Measurements from ENCODE around the gene RNH1. TPM values are rescaled to one million over a fixed set of nuclear protein-coding genes. Genes with fewer than 3 reads are reported as not detected.
A peak's percentile ranks its signal among the peaks of the same experiment; 100 is the strongest.

The RNH1 gene
- total RNA-seq, 2 donors from 2014 or later, result 97.8 to 153 TPM

DNA sequence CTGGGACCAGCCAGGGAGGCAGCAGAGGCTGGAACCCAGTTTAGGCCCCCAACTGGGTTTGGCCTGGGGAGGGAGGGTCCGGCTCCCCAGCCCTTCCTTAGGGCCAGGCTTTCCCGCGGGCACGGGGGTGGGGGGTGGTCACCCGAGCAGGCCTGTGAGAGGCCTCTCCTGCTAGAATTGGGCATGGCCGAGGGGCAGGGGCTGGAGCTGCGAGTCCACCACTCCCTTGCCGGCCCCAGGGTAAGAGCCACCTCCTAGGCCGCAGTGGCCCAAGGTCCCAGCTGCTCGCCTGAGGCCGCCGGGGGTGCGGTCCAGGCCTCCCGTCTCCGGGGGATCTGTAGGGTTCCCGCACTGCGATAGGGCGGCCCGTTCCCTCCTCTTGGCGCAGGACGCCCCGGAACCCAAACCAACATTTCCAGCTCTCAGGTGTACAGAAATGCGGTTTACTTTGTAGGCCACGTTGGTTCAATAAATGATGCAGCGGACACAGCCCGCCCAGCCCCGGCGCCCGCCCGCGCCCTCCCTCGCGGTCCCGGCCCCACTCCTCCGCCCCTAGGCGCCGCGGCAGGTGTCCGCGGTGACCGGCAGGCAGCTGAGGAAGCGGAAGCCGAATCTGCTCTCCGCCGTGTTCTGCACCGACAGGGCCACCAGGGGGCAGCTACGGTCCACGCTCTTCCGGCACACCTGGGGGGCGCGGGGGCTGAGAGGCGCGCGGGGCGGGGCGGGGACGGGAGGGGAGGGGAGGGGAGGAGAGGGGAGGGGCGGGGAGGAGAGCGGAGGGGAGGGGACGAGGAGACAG is 47.6 kb upstream of the RNH1 start:
- ATAC-seq, result peak; percentile 81
- Histone ChIP-seq H3K4me1 (peaks cover 33% of the 10 kb centered on the region), H3K9me3 (no peaks in the 10 kb centered on the region), H3K36me3 (replicated peaks in 1 of 2; ENCODE audit: insufficient read depth in 1 of 2, low read depth in 2 of 2) (no peaks in the 10 kb centered on the region), H3K27ac (peak overlapping the region; percentile 42 to 77 (median 58)), H3K27me3 (no peaks in the 10 kb centered on the region), H3K4me3 (peak overlapping the region in 1 of 2 donors; percentile 10)
- WGBS, 2 donors, result 7% methylated on average over 53 of the region's 60 CpGs; no CpG with 5 or more reads in 1 of the 2 donors
- peak; percentile 80 to 85 (median 83) for DNase-seq
- intact Hi-C loops (cut with DNase I), result loop anchor here (10.0 kb wide), 1 partner anchor 170 kb away; no protein-coding TSS in a partner anchor
- no peak for TF ChIP-seq POLR2A (IDR thresholded peaks at IDR 0.05)
- TF ChIP-seq, protein P1, sequence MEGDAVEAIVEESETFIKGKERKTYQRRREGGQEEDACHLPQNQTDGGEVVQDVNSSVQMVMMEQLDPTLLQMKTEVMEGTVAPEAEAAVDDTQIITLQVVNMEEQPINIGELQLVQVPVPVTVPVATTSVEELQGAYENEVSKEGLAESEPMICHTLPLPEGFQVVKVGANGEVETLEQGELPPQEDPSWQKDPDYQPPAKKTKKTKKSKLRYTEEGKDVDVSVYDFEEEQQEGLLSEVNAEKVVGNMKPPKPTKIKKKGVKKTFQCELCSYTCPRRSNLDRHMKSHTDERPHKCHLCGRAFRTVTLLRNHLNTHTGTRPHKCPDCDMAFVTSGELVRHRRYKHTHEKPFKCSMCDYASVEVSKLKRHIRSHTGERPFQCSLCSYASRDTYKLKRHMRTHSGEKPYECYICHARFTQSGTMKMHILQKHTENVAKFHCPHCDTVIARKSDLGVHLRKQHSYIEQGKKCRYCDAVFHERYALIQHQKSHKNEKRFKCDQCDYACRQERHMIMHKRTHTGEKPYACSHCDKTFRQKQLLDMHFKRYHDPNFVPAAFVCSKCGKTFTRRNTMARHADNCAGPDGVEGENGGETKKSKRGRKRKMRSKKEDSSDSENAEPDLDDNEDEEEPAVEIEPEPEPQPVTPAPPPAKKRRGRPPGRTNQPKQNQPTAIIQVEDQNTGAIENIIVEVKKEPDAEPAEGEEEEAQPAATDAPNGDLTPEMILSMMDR (IDR thresholded peaks at IDR 0.05), result peak; percentile 45 to 84 (median 60)

DNA sequence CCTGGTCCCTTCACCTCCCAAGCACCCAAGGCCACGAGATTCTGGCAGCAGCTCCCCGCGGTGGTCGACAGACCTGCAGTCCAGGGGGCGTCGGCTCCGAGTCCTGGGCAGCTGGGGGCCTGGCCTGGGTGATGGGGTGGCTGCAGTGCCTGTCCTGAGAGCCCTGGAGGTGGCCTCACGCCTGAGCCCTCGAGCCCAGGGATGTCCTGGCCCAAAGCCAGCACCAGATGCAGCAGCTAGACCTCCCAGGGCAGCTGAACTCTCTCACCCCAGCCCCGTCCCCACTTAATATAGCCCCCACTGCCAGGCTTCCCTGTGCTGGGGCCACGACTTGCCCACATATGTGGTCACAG is 46.9 kb upstream of the RNH1 start:
- TF ChIP-seq, protein P1 (IDR thresholded peaks at IDR 0.05), result no peak
- TF ChIP-seq POLR2A (IDR thresholded peaks at IDR 0.05), result no peak
- DNase-seq (peak in 1 of 4 donors; percentile 39), ATAC-seq (no peak)
- intact Hi-C loops (cut with DNase I), result loop anchor here (10.0 kb wide), 1 partner anchor 171 kb away; no protein-coding TSS in a partner anchor
- Histone ChIP-seq H3K36me3 (replicated peaks in 1 of 2; ENCODE audit: insufficient read depth in 1 of 2, low read depth in 2 of 2) (no peaks in the 10 kb centered on the region), H3K9me3 (no peaks in the 10 kb centered on the region), H3K4me1 (peaks cover 26% of the 10 kb centered on the region), H3K27ac (no peak overlapping the region), H3K27me3 (no peaks in the 10 kb centered on the region), H3K4me3 (no peak overlapping the region)
- WGBS, 2 donors, result 30 to 34% methylated on average over 4 to 11 of the region's 11 CpGs

DNA sequence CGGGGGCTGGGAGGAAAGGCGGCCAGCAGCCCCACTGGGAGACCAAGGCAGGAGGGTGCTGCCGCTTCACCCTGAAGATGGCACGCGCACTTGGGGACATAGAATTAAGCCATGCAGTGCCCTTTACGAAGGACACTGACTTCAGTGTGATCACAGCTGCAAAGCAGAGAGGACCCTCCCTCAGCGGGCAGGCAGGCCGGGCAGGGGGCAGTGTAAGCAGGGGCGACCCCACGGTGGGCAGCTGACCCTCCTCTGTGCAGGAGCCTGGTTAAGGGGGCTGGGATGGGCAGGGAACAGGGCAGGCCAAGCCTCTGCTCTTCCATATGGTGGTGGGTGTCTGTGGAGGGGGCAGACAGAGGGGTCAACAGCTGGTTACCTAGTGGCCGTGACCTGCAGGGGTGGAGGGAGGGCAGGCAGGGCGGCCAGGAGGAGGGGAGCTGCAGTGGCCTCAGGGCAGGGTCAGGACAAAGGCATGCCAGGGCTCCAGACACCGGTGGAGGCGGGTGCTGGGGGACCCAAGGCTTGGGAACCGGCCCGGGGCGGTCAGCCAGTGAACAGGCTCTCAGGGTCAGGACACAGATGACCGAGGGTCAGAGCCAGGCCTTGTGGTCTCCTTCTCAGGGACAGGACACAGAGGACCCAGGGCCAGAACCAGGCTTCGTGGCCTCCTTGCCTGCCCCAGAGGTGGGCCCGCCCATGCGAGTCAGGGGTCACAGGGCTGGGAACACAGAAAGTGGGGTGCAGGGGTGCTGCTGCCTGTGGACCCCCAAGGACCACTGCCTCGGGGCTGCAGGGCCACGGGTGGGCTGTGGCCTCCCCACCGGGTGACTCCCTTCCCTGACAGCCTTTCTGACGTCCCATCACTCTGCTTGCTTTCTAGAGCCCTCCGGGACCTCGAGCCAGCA is 46.3 kb upstream of the RNH1 start:
- no peaks in the 10 kb centered on the region for H3K9me3 ChIP-seq
- H3K36me3 ChIP-seq (replicated peaks in 1 of 2; ENCODE audit: insufficient read depth in 1 of 2, low read depth in 2 of 2), result no peaks in the 10 kb centered on the region
- 70 to 74% methylated on average over 8 to 25 of the region's 27 CpGs for WGBS, 2 donors
- DNase-seq (no peak), ATAC-seq (no peak)
- H3K27me3 ChIP-seq, result no peaks in the 10 kb centered on the region
- no peak overlapping the region for H3K4me3 ChIP-seq
- TF ChIP-seq, protein P1 (IDR thresholded peaks at IDR 0.05), result no peak
- no peak for TF ChIP-seq POLR2A (IDR thresholded peaks at IDR 0.05)
- peaks cover 21% of the 10 kb centered on the region for H3K4me1 ChIP-seq
- H3K27ac ChIP-seq, result no peak overlapping the region
- intact Hi-C loops (cut with DNase I), result loop anchor here (10.0 kb wide), 1 partner anchor 171 kb away; no protein-coding TSS in a partner anchor

DNA sequence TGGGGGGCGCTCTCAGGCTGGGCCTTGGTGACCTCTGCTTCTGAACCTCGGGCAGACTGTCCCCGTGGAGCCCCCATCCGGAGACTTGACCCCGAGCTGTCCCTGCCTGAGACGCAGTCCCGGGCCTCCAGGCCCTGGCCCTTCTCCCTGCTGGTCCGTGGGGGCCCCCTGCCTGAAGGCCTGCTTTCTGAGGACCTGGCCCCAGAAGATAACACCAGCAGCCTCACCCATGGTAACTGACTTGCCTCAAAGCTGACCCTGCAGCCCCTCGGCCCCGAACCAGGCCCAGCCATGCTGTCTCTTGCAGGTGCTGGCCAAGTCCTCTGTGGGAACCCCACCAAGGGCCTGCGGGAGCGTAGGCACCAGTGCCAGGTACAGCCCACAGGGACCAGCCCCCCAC is 44.6 kb upstream of the RNH1 start:
- H3K27me3 ChIP-seq, result no peaks in the 10 kb centered on the region
- ATAC-seq (no peak), DNase-seq (no peak)
- TF ChIP-seq POLR2A (IDR thresholded peaks at IDR 0.05), result no peak
- TF ChIP-seq, protein P1 (IDR thresholded peaks at IDR 0.05), result no peak
- H3K36me3 ChIP-seq (replicated peaks in 1 of 2; ENCODE audit: insufficient read depth in 1 of 2, low read depth in 2 of 2), result no peaks in the 10 kb centered on the region
- no peaks in the 10 kb centered on the region for H3K9me3 ChIP-seq
- 82 to 100% methylated on average over 5 to 12 of the region's 12 CpGs for WGBS, 2 donors
- intact Hi-C loops (cut with DNase I), result loop anchor here (10.0 kb wide), 1 partner anchor 173 kb away; no protein-coding TSS in a partner anchor
- H3K4me1 ChIP-seq, result peaks cover 21% of the 10 kb centered on the region
- no peak overlapping the region for H3K4me3 ChIP-seq
- H3K27ac ChIP-seq, result no peak overlapping the region

Data from body of pancreas (tissue), 4 donors.